Tibial nerve (tissue), 4 donors: ENCODE results near the gene COL27A1. TPM values are rescaled to one million over a fixed set of nuclear protein-coding genes. Genes with fewer than 3 reads are reported as not detected.
A peak's percentile ranks its signal among the peaks of the same experiment; 100 is the strongest.

ENCODE experiments used
- DNase-seq, 2 donors: peaks; one replicate each; pipeline ENCODE4 v3.0.0-alpha.2; 2019; ENCODE audit warnings: low spot score in 2 of 2
- H3K27ac ChIP-seq, 4 donors: fragments of 200-600 bp; sonication (generic) in 3 of 4; one replicate each; pipeline ENCODE4 v1.5.1; 2017 to 2019; ENCODE audit warnings: mild to moderate bottlenecking in 1 of 4
- H3K27me3 ChIP-seq, 2 donors: fragments of 200-600 bp; sonication (generic) in 1 of 2; one replicate each; pipeline versions ENCODE4 v1.5.1 to v1.6.0; 2017 to 2019
- H3K36me3 ChIP-seq, 3 donors: fragments of 200-600 bp; sonication (generic); one replicate each; pipeline ENCODE4 v1.5.1; 2018 to 2019
- H3K4me1 ChIP-seq, 4 donors: fragments of 200-600 bp; sonication (generic) in 3 of 4; one replicate each; pipeline ENCODE4 v1.5.1; 2017 to 2019
- H3K4me3 ChIP-seq, 4 donors: fragments of 200-600 bp; sonication (generic) in 3 of 4; one replicate each; pipeline ENCODE4 v1.5.1; 2017 to 2019; ENCODE audit warnings: mild to moderate bottlenecking in 1 of 4, moderate library complexity in 1 of 4
- H3K9me3 ChIP-seq, 4 donors: fragments of 200-600 bp; sonication (generic) in 3 of 4; one replicate each; pipeline ENCODE4 v1.5.1; 2017 to 2019
- CTCF ChIP-seq, 5 experiments: fragments of 200-600 bp in 3 of 5; fragments of 450-650 bp in 2 of 5; sonication (generic) in 3 of 5; IDR thresholded peaks; one replicate each; pipeline ENCODE4 v1.5.1; 2016 to 2019; ENCODE audit warnings: antibody characterized with exemption in 5 of 5, mild to moderate bottlenecking in 3 of 5, moderate library complexity in 2 of 5
- EP300 ChIP-seq, 2 donors: sonication (generic); formaldehyde crosslinking; IDR thresholded peaks; one replicate each; pipeline ENCODE4 v1.6.1; 2017; ENCODE audit warnings: antibody characterized with exemption in 2 of 2, mild to moderate bottlenecking in 1 of 2
- POLR2A ChIP-seq, 2 donors: fragments of 450-650 bp; IDR thresholded peaks; one replicate each; pipeline ENCODE4 v1.6.1; 2017; ENCODE audit warnings: antibody characterized with exemption in 2 of 2, mild to moderate bottlenecking in 2 of 2, moderate library complexity in 2 of 2
- WGBS, 2 donors: methylation state at CpG; one replicate each; pipeline ENCODE4 v1.1.5; 2018; 5-methylcytosine and 5-hydroxymethylcytosine counted together
- total RNA-seq, 4 donors: library from RNA; depleted of rRNA; stranded (reverse); fragments of >200 nt; gene quantifications; one replicate each; pipeline ENCODE4 v1.1.0, GENCODE V29; 2016

The COL27A1 gene
- total RNA-seq, 4 donors from 2014 or later = 14.9 to 55.8 (median 27.7) TPM

- WGBS, 2 donors = 78 to 89% methylated on average over 7 to 9 of the region's 9 CpGs
- TF ChIP-seq EP300 (IDR thresholded peaks at IDR 0.05) (no peak), CTCF (IDR thresholded peaks at IDR 0.05) (no peak)
- no peak for DNase-seq
These were observed 106.7 kb downstream of the COL27A1 start for GRCh38 chr9:114261987-114262386.

GRCh38 chr9:114263853-114264510 is 108.6 kb downstream of the COL27A1 start:
- H3K27ac ChIP-seq = peak overlapping the region in 1 of 4 donors; percentile 29
- TF ChIP-seq CTCF (IDR thresholded peaks at IDR 0.05) = peak in 1 of 5 experiments; percentile 11
- TF ChIP-seq EP300 (IDR thresholded peaks at IDR 0.05) = no peak
- no peak for TF ChIP-seq POLR2A (IDR thresholded peaks at IDR 0.05)
- WGBS, 2 donors = 57 to 69% methylated on average over 11 to 20 of the region's 21 CpGs

More at GRCh38 chr9:114261987-114262386, 106.7 kb downstream of the COL27A1 start:
- Histone ChIP-seq H3K27ac (no peak overlapping the region), H3K27me3 (no peaks in the 10 kb centered on the region), H3K9me3 (no peaks in the 10 kb centered on the region), H3K4me3 (no peak overlapping the region), H3K36me3 (peaks cover 0 to 55% (median 0%) of the 10 kb centered on the region in 3 donors), H3K4me1 (peaks cover 0 to 3% (median 0%) of the 10 kb centered on the region in 4 donors)

GRCh38 chr9:114264806-114265550 is 109.6 kb downstream of the COL27A1 start:
- Histone ChIP-seq H3K4me3 (no peak overlapping the region), H3K4me1 (peaks cover 0 to 3% (median 0%) of the 10 kb centered on the region in 4 donors), H3K27me3 (no peaks in the 10 kb centered on the region), H3K27ac (no peak overlapping the region), H3K36me3 (peaks cover 0 to 59% (median 0%) of the 10 kb centered on the region in 3 donors), H3K9me3 (no peaks in the 10 kb centered on the region)
- TF ChIP-seq POLR2A (IDR thresholded peaks at IDR 0.05) (no peak), EP300 (IDR thresholded peaks at IDR 0.05) (no peak), CTCF (IDR thresholded peaks at IDR 0.05) (no peak)
- DNase-seq = no peak
- WGBS, 2 donors = 92% methylated on average over 14 to 15 of the region's 15 CpGs

More at GRCh38 chr9:114263853-114264510, 108.6 kb downstream of the COL27A1 start:
- peaks cover 0 to 3% (median 0%) of the 10 kb centered on the region in 4 donors for H3K4me1 ChIP-seq
- H3K36me3 ChIP-seq = peaks cover 0 to 62% (median 0%) of the 10 kb centered on the region in 3 donors
- H3K4me3 ChIP-seq = no peak overlapping the region
- H3K27me3 ChIP-seq = no peaks in the 10 kb centered on the region
- H3K9me3 ChIP-seq = no peaks in the 10 kb centered on the region
- no peak for DNase-seq

- H3K27me3 ChIP-seq = no peaks in the 10 kb centered on the region
- TF ChIP-seq EP300 (IDR thresholded peaks at IDR 0.05) (no peak), POLR2A (IDR thresholded peaks at IDR 0.05) (no peak), CTCF (IDR thresholded peaks at IDR 0.05) (no peak)
- H3K4me3 ChIP-seq = no peak overlapping the region
- 35 to 62% methylated on average over 4 to 6 of the region's 6 CpGs for WGBS, 2 donors
- H3K4me1 ChIP-seq = peaks cover 0 to 3% (median 0%) of the 10 kb centered on the region in 4 donors
- H3K36me3 ChIP-seq = peaks cover 0 to 54% (median 0%) of the 10 kb centered on the region in 3 donors
- no peaks in the 10 kb centered on the region for H3K9me3 ChIP-seq
- no peak overlapping the region for H3K27ac ChIP-seq
- no peak for DNase-seq
These were observed 111.6 kb downstream of the COL27A1 start for GRCh38 chr9:114266969-114267368.

- no peaks in the 10 kb centered on the region for H3K27me3 ChIP-seq
- H3K4me1 ChIP-seq = no peaks in the 10 kb centered on the region
- no peaks in the 10 kb centered on the region for H3K9me3 ChIP-seq
- no peak overlapping the region for H3K27ac ChIP-seq
- H3K4me3 ChIP-seq = no peak overlapping the region
- 89 to 94% methylated on average over 9 of the region's 9 CpGs for WGBS, 2 donors
- TF ChIP-seq POLR2A (IDR thresholded peaks at IDR 0.05) (no peak), EP300 (IDR thresholded peaks at IDR 0.05) (no peak), CTCF (IDR thresholded peaks at IDR 0.05) (no peak)
- no peak for DNase-seq
- peaks cover 0 to 62% (median 0%) of the 10 kb centered on the region in 3 donors for H3K36me3 ChIP-seq
These were observed 113.7 kb downstream of the COL27A1 start for GRCh38 chr9:114269023-114269422.
